DMS 273 (cell line): ENCODE results near the gene APBA2.
"Not testable (repeated sequence)": the region's sequence is repeated elsewhere in the genome, so short reads cannot be mapped to it uniquely, and the experiment has no call there.

Experiments used
- DNase-seq: peaks from one replicate; lab custom pipeline; 2025; ENCODE audit not compliant: unreplicated experiment; lab: John Stamatoyannopoulos, UW

The APBA2 gene

DNA sequence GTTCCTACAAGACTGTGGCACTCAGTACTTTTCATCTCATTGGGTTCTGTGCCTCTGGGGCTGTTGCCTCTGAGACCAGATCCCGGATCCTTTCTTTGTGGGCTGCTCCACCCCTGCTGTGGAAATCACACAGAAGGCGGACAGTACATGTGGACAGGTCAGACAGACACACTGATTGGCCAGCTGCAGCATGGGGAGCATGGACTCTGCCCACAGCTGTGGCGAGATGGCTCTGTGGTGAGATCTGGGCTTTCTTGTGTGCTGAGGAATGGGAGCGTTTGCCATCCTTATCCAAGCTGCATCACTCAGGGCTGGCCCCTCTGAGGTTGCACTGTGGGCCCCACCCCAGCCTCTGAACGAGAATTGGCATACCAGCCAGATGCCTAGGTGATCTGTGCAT is 147.0 kb downstream of the APBA2 start:
- DNase-seq: no peak

DNA sequence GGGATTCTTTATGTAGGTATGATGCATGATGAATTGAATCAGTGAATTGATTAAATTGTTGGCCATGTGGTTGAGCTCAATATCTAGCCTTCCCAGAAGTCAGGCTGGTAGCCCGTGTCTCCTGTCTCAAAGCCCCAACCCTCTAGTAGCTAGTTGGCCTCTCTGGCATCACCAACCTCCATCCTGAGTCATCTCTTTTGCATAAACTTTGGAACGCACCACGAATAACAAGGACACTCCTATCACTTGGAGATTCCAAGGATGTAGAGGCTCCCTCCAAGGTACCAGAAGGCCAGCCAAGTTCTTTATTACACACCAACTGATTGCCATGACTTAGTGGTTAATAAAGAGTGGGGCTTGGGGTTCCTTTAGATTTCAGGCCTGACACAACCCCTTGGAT is 148.4 kb downstream of the APBA2 start:
- DNase-seq: no peak

DNA sequence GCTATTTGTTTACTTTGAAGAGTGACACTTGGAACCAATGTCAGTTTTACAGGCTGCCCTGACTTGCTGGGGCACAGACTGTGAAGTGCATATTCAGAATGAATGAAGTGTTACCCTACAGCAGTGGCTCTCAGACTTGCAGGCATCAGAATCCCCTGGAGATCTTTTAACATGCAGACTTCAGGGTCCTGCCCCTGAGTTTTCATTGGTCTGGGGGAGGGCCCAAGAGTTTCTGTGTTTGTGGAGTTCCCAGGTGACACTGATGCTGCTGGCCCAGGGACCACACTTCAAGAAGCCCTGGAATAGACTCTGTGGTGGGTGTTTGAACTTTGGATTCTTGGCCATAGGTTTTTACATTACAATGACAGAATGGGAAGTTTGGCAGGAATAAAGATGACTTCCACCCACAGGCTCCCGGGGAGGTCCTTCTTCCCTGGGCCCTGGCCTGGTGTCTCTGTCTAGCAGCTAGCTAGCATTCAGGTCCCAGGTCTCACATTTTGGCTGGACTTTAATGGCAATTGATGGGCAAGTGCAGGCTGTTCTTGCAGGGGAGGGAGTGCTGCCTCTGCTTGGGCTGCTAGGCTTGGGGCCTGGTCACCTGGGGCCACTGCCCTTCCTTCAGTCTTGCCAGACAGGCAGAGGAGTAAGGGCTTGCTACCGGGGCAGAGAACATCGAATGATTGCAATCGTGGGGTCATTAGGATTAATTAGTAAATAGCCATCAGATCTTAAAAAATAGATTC is 149.0 kb downstream of the APBA2 start:
- no peak for DNase-seq

DNA sequence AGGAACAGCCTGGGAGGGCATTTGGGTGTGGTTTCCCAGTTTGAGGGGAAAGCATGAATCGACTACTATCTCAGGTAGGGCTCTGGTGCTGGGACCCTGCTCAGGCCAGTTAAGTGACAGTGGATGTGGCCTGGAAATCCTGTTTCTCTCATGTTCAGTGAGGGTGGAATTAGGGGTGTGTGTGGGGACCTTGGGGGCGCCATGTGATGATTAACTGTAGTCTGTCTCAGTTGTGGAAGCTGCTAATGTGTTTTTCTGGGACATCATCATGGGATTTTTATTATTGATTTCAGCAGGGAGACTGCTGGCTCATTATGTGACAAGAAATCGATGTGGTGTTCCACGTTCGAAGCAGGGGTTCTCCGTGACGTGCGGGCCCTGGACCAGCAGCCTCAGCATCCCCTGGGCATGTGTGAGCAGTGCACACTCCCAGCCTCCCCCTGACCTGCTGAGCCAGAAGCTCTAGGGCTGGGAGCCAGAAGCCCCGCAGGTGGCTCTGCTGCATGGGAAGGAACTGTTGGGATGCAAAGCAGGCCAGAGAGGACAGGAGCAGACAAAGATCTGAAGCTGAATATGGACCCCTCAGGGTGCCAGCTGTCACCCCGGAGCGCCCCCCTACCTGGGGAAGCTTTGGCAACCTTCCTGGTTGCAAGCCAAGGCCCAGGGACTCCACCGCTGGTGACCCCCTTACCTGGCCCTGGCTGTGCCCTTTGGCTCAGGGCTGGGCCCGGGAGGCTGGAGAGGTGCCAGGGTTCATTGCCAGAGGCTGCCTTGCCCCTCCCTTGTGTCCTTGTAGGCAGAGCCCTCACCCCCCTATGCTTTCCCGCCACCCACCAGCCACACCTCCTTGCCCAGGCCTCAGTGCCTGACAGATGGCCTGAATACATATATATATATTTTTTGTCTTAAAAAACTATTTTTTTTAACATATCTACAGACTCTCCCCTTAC is 149.8 kb downstream of the APBA2 start:
- no peak for DNase-seq

DNA sequence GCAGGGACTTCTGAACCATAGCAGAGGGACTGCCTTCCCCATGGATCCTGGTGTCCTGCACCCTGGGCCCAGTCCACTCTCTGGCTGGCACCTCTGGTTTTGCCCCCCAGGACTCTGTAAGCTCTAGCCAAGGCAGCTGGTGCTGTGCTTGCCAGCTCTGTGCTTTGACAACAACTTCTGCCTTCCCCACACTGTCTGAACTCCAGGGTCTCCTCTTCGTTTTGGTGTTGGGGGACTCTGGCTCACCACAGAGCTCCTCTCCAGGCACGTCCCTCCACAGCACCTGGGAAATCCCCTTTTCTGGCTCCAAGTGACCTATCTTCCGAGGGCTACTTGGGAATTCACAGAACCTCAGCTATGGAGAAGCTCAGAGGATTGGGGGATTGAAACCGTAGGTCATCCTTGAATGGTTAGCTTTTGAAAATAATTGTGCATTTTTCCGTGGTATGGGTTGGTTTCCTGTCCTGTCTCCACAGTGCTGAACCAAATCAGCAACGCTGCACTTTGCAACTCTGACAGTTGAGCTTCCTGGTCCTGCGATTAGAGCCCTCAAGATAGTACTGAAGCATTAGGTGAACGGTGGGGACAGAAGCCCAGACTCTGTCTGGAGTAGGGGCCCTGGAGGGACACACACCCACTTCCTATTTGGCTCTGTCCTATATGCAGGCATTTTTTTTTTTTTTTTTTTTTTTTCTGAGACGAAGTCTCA is 152.4 kb downstream of the APBA2 start:
- no peak for DNase-seq

DNA sequence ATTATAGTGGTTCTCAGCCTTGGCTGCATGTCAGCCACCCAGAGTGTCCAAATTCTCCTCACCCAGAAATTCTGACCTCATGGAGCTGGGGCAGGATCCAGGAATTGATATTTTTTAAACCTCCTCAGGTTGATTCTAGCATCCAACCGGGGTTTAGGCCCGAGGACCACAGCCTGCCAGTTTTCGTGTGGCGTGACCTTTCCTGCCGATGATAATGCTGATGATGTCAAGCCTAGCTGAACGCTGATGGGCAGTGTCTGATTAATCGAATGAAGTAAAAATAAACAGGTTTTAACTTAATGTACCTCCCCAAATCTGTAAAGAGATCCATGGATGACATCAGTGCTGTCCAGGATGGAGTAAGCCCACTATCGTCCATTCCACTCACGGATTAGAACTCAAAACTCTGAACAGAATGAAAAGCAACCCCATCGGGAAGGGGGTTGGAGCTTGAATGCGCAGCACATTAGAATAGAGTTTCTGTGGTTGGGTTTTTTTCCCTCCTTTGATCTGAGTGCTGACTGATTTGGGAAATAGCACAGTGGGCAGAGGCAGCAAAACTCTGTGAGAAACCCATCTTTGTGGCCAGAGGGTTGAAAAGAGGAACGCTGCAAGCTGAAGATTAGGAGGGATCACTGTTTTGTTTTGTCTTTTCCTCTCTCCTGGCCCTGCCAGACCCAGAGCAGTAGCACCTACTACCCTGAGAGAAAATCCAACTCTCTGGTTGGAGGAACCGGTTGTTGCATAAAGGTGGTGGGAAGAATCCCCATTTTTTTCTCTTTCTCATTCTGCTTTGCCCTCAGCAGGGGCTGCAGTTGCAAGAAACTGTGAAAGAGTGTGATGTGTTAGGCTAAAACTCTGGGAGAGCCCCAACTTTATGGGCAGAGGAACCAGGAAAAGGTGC is 153.9 kb downstream of the APBA2 start:
- no peak for DNase-seq

DNA sequence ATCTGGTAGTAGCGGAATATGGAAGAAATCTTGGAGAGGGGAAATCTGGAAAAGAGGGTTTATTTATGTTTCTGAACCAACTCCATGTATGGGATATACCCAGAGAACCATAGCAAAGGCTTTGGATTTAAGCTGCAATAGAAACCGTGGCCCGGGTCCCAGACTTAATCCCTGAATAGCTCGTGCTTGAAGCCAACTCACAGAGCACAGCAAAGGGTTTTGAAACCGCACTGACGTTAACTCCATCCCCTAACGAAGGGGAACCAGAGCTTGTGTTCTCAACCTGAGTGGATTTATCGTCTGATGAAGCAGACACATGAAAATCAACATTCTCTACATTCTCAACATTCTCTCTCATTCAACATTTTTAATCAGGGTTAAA is 154.6 kb downstream of the APBA2 start:
- DNase-seq: no peak

DNA sequence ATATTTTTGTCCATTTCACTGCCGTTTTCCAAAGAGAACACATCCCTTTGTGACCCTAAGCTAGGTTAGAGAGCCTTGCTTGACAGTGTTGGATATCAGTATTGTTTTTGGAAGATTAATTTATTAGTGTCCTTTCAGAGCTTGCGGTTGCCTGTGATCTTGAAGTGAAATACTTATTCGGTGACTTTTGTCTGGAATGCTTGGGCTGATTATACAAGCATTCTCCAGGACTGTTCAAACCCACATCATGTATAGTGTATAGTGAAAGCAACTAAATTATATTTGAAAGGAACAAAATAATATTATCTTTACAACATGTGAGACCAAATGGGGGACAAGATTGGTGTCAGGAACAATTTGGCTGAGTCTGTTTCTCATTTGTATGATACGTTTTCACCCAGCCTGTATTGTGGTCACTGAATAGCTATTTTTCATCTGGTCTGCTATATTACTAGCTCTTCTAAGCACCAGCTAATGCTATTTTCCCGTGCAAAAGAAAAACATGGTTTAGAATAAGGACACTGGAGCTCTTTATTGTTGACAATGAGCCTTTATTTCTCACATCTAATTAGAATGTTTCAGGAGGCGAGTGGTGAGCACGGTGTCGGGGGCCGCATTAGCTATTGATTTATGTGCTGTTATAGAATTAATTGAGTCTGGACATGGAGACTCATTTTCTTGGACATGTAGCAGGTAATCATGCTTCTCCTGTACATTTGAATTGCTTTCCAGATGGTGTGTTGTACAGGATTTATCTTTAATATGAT is 158.1 kb downstream of the APBA2 start:
- DNase-seq: no peak

DNA sequence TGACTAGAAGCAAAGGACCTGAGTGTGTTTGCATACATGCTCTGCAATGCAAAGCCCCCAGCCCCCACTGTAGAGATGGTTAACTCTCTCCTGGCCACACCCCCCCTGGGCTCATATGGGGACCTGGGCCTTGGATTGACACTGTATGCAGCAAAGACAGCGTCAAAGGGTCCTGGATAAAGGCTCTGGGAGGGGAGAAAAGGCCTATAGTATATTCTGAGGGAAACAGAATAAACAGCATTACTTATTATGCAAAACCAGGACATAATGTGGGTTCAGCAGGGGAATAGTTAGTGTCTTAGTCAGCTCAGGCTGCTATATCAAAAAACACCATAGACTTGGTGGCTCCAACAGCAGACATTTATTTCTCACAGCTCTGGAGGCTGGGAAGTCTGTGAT is 158.7 kb downstream of the APBA2 start:
- no peak for DNase-seq

DNA sequence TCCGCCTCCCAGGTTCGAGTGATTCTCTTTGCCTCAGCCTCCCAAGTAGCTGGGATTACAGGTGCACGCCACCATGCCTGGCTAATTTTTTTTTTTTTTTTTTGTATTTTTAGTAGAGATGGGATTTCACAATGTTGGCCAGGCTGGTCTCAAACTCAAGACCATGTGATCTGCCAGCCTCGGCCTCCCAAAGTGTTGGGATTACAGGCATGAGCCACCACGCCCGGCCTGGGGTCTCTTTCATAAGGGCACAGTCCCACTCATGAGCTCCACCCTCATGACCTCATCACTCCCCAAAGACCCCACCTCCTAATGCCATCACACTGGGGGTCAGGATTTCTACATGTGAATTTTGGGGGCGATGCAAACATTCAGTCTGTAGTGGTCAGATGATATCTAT is 159.4 kb downstream of the APBA2 start:
- DNase-seq: not testable (repeated sequence)

DNA sequence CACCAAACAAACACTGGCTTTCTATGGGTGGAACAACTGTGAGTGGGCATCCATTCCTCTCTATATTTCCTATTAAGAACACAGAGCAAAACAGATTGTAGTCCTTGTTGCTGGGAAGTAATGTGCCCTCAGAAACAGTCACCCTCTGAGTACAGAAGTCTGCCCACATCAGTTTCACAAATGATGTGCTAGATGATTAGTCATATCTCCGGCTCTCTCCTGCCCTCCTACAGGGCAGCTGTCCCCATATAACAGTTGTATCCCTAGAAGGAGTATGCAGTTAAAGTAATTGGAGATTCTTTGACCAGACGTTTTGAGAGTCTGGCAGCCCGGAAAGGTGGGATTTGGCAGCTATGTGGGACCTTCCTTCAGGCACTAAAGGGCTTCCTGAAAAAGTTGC is 159.9 kb downstream of the APBA2 start:
- DNase-seq: peak; percentile 25

DNA sequence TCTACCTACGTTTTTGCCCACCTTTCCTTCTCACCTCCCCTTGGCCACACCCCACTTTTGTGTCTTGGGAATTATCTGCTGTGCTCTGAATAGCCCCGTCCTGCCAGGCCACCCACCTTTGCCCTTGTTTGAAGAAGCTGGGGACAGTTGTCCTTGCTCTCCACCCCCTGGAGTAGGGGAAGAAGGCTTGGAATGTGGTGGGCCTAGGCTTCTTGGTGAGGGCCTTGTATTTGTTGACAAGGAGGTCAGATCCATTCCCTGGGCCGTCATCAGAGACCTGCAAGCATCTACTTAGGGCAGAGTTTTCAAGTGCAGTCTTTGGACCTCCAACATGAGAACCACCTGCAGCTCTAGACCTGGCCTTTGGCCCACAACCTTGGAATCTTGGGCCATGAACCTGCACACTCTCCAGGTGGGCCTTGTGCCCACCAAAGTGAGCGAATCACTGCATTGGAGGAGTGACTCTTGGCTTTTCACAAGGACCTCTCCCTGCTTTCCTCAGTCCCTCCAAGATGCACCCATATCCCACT is 160.6 kb downstream of the APBA2 start:
- DNase-seq: no peak

DNA sequence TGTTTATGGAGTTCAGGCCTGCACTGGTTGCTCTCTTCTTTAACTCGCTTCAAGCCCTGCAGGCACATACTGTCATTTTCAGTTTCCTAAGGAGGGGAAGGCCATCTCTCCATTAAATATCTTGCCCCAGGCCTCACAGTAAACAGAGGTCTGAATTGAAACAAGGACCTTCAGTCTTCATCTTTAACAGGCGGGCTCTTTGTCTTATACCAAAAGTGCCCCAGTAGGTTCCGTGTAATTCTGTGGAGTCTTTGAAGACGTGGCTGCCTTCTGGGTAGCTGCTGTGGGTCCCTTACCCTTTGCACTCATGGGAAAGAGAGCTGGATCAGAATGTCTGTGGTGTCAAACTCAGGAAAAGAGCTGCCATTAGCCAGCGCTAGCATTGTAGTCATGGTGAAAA is 161.2 kb downstream of the APBA2 start:
- DNase-seq: no peak

DNA sequence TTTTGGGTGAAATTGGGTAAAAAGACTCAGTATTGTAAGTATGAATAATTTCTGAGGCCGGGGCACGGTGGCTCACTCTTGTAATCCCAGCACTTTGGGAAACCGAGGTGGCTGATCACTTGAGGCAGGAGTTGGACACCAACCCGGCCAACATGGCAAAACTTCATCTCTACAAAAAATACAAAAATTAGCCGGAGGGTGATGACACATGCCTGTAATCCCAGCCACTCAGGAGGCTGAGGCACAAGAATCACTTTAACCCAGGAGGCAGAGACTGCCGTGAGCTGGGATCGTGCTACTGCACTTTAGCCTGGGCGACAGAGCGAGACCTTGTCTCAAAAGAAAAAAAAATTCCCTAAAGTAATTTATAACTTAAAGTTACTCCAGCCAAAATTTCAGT is 162.2 kb downstream of the APBA2 start:
- DNase-seq: no peak

DNA sequence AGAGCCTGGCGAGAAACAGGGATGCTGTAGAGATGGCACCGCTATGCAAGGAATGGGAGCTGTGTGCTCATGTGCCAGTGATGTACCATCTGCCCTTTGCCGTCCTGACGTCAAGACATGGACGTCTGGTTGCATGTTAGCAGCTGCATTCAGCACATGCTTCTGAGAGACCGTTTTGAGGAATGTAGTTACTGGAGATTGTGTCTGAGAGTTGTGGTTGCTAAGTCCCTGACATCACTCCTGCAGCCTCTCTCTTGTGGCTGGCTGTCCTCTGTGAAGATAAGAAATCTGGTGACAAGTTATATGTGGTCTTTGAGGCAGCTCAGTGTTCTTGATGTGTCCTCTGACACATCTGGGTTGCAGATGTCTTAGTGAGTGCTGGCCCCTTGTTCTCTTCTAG is 165.1 kb downstream of the APBA2 start:
- no peak for DNase-seq

DNA sequence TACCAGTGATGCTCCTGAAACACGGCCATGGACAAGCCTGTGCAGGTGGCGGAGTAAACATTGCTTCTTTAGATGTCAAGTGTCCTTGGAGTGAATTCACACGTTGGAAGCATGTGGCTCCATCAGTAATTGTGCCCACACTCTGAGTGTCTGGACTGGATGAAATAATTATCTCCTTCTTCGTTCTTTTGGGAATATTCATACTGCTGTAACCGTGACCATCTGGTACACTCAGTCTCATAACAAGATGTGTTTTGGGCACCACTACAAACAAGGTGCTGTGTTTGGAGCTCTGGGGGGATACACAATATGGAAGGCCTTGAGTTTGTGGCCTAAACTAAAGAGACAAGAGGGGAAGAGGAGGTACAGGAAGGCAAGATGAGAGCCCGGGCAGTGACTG is 165.6 kb downstream of the APBA2 start:
- no peak for DNase-seq

DNA sequence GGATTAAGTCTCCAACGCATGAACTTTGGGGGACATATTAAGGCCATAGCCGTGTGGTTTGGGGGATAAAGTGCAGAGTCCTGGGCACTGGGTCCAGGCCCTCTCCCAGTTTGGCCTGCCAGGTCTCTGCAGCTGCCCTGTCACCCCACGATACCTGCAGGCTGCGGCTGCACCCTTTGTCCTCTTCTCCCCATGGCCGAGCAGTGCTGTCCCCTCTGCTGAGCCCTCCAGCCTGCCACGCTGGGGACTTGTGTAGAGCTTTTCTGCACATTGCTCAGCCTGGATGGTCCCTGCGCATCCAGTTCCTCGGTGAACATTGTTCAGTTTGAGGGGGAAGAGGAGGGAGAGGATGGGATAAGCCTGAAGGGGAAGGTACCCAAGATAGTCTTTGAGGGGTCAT is 167.2 kb downstream of the APBA2 start:
- no peak for DNase-seq

DNA sequence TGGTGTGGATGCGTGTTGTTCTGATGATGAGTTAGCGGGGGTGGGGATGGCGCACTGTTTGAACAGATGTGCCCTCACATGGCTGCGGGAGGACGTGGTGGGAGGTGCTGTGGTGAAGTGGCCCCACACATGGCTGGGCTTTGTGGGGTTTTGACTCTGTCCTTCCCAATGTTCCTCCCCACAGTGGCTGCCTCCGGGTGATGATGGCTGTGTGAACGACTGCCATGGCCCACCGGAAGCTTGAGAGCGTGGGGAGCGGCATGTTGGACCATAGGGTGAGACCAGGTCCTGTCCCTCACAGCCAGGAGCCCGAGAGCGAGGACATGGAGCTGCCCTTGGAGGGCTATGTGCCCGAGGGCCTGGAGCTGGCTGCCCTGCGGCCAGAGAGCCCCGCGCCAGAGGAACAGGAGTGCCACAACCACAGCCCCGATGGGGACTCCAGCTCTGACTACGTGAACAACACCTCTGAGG is 167.9 kb downstream of the APBA2 start:
- DNase-seq: no peak

DNA sequence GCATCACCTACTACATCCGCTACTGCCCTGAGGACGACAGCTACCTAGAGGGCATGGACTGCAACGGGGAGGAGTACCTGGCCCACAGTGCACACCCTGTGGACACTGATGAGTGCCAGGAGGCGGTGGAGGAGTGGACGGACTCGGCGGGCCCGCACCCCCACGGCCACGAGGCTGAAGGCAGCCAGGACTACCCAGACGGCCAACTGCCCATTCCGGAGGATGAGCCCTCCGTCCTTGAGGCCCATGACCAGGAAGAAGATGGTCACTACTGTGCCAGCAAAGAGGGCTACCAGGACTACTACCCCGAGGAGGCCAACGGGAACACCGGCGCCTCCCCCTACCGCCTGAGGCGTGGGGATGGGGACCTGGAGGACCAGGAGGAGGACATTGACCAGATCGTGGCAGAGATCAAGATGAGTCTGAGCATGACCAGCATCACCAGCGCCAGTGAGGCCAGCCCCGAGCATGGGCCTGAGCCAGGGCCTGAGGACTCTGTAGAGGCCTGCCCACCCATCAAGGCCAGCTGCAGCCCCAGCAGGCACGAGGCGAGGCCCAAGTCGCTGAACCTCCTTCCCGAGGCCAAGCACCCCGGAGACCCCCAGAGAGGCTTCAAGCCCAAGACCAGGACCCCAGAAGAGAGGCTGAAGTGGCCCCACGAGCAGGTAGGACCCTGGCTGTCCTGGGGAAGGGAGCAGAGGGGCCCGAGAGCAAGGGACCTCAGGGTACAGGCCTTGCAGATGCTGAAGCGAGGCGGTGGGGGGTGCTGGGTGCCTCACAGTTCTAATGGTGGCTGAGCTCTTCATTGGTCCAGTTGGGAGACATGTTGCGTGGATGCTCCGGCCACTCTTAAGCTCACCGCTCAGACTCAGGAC is 168.6 kb downstream of the APBA2 start:
- DNase-seq: no peak
